Activated CD4-positive, alpha-beta T cell treated with anti-CD3 and anti-CD28 coated beads, Interleukin-2, amount 50 U/mL, for 1 hour (primary cell): ENCODE measurements around the gene COP1.
"Not testable (repeated sequence)": the region's sequence is repeated elsewhere in the genome, so short reads cannot be mapped to it uniquely, and the experiment has no call there.

ENCODE experiments used
- DNase-seq: peaks from one replicate; pipeline ENCODE4 v3.0.0-alpha.2; 2020

Gene COP1

GRCh38 chr1:176029609-176030008 lies 177.5 kb downstream of the COP1 start:
- DNase-seq = no peak

DNA sequence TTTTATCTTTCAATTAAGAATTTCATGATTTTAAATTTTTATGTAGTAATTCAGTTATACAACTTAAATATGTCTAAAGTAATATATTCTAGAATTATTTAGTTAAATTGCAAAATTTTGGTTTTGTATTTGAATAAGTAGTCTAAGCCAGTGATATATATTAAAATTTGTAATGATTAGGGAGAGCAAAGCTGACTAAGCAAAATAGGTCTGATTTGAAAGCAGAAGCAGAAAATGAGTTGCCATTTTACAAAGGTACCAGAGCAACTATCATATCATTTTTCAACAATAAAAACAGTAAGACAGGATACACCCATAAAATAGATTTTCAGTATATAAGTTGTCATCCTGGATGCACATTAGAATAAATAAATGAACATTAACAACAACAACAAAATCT lies 177.9 kb downstream of the COP1 start:
- DNase-seq = no peak

DNA sequence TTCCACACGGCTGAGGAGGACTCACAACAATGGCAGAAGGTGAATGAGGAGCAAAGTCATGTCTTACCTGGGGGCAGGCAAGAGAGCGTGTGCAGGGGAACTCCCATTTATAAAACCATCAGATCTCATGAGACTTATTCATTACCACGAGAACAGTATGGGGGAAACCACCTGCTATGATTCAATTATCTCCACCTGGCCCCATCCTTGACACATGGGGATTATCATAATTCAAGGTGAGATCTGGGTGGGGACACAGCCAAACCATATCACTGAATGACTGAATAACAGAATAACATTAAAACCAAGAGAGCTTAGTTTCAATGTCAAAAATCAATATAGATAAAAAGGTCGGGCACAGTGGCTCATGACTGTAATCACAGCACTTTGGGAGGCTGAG lies 179.2 kb downstream of the COP1 start:
- not testable (repeated sequence) for DNase-seq

DNA sequence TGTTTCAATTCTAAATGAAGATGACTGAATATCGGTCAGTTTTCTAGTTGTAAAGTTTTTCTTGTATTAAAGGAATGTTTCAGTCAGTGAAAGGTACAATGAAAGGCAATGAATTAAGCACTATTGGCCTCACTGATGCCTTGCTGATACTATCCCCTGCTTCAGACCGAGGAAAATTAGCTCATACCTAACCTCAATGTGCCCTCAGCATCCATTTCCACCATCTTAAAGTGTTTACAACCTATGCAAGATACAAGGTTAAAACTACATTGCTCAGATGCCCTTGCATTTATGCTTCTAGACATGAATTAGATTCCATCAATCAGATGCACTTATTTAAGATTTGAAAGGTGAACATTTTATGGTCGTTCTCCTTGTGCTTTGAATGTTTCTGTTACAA lies 184.5 kb downstream of the COP1 start:
- no peak for DNase-seq

- no peak for DNase-seq
Measured at GRCh38 chr1:176017722-176018121, 189.4 kb downstream of the COP1 start.

DNA sequence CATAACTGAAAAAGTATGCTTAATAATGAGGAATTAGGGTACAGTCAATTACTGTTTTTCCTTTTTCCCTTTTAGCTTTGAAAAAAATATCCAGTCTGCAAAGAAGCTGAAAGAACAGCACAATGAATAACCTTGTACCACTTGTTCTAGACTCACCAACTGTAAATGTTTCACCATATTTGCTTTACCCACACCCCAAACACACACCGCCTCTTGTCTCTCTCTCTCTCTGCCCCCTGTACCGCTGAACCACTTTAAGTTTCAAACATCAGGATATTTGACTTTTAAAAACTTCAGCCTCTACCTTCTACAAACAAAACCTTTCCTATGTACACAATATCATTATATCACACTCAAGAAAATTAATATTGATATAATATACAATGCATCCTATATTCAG lies 197.1 kb downstream of the COP1 start:
- no peak for DNase-seq

- DNase-seq = not testable (repeated sequence)
Measured at GRCh38 chr1:176007756-176008389, 199.2 kb downstream of the COP1 start.

DNA sequence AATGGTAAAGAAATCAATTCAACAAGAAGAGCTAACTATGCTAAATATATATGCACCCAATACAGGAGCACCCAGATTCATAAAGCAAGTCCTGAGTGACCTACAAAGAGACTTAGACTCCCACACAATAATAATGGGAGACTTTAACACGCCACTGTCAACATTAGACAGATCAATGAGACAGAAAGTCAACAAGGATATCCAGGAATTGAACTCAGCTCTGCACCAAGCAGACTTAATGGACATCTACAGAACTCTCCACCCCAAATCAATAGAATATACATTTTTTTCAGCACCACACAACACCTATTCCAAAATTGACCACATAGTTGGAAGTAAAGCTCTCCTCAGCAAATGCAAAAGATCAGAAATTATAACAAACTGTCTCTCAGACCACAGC lies 212.4 kb downstream of the COP1 start:
- DNase-seq = not testable (repeated sequence)

DNA sequence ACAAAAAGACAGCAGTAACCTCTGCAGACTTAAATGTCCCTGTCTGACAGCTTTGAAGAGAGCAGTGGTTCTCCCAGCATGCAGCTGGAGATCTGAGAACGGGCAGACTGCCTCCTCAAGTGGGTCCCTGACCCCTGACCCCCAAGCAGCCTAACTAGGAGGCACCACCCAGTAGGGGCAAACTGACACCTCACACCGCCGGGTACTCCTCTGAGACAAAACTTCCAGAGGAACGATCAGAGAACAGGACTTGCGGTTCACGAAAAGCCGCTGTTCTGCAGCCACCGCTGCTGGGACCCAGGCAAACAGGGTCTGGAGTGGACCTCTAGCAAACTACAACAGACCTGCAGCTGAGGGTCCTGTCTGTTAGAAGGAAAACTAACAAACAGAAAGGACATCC lies 214.3 kb downstream of the COP1 start:
- not testable (repeated sequence) for DNase-seq

DNA sequence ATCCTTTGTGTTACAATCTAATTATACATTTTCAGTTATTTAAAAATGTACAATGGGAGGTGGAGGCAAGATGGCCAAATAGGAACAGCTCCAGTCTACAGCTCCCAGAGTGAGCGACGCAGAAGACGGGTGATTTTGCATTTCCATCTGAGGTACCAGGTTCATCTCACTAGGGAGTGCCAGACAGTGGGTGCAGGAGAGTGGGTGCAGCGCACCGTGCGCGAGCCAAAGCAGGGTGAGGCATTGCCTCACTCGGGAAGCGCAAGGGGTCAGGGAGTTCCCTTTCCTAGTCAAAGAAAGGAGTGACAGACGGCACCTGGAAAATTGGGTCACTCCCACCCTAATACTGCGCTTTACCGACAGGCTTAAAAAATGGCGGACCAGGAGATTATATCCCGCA lies 214.9 kb downstream of the COP1 start:
- not testable (repeated sequence) for DNase-seq

GRCh38 chr1:175984813-175985212 lies 222.3 kb downstream of the COP1 start:
- DNase-seq = no peak

DNA sequence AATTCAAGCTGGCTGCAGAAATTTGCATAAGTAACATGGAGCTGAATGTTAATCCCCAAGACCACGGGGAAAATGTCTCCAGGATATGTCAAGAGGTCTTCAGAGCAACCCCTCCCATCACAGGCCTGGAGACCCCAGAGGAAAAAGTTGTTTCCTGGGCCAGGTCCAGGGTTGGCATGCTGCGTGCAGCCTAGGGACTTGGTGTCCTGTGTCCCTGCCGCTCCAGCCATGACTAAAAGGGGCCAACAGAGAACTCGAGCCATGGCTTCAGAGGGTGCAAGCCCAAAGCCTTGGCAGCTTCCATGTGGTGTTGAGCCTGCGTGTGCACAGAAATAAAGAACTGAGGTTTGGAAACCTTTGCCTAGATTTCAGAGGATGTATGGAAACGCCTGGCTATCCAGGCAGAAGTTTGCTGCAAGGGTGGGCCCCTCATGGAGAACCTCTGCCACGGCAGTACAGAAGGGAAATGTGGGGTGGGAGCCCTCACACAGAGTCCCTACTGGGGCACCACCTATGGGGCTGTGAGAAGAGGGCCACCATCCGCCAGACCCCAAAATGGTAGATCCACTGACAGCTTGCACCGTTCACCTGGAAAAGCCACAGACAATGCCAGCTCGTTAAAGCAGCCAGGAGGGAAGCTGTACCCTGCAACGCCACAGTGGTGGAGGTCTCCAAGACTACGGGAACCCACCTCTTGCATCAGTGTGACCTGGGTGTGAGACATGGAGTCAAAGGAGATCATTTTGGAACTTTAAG lies 222.9 kb downstream of the COP1 start:
- DNase-seq = no peak

DNA sequence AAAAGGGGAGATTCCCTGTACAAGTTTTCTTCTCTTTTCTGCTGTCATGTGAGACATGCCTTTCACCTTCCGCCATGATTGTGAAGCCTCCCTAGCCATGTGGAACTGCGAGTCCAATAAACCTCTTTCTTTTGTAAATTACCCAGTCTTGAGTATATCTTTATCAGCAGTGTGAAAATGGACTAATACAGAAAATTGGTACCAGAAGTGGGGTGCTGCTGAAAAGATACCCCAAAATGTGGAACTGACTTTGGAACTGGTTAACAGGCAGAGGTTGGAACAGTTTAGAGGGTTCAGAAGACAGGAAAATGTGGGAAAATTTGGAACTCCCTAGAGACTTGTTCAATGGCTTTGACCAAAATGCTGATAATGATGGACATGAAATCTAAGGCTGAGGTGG lies 223.7 kb downstream of the COP1 start:
- not testable (repeated sequence) for DNase-seq

DNA sequence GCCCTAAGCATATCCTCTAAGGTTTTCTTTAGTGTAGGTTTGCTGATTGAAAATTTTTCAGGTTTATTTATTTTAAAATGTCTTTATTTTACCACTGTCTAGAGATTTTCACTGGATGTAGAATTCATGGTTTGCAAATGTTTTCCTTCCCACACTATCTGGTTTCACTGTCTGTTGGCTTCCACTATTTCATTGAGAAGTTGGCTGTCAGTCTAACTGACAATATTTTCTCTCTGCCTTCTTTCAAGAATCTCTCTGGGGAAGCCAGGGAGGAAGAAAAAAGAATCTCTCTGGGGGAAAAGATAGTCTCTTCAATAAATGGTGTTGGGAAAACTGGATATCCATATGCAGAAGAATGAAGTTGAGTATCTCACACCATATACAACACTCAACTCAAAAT lies 226.0 kb downstream of the COP1 start:
- DNase-seq = no peak

DNA sequence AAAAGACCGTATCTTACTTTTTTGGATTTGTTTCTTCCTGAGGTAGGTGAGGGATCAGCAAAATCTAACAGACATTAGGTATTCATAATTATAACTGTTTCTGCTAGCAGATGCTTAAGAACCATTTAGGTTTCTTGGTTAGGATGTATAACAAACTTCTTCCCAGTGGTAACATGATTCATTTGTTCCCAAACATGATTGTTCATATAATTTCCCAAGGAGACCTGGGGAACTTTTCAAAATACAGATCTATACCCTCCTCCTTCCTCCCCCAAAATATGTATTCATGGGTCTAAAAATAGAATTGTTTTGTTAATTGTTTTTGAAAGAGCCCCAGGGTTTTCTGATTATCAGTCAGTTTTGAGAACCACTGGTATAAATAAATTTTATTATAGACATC lies 228.2 kb downstream of the COP1 start:
- DNase-seq = no peak

- no peak for DNase-seq
Measured at GRCh38 chr1:175978476-175978875, 228.6 kb downstream of the COP1 start.

DNA sequence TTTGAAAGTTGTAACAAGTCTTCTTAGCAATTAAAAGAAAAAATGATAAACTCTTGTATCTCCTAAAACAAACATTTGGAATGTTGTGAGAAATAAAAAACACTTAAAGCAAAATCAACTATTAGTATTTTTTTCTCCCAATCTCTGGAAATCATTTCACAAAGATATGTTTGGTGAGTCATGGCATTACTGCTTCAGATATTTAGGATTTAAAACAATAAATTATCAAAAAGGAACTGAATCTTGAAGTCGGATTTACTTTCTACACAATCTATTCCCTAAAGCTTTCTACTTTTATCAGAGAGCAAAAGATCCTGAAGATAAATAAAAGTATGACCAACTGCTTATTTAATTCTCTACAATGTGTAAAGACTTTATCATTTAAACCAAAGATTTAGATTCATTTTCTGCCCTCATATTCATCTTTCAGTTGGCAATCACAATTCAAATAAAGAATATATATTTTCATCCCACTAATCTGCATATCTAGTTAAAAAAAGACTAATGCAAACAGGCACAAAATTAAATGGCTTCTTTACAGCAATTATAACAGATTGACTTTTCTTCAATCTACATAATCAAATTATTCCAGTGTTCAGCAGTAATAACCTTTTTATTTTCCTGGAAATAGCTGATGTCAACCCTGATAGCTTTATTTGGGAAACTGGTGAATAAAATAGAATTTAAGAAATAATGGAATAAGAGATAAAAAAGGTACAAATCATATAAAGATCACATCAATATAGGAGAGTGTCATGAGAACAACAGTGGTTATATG lies 230.0 kb downstream of the COP1 start:
- no peak for DNase-seq

- DNase-seq = no peak
Measured at GRCh38 chr1:175969231-175969630, 237.9 kb downstream of the COP1 start.

- DNase-seq = no peak
Measured at GRCh38 chr1:175968486-175969172, 238.5 kb downstream of the COP1 start.

- DNase-seq = no peak
Measured at GRCh38 chr1:175963740-175964139, 243.3 kb downstream of the COP1 start.

GRCh38 chr1:175960169-175960568 lies 246.9 kb downstream of the COP1 start:
- DNase-seq = no peak

- no peak for DNase-seq
Measured at GRCh38 chr1:175951627-175952026, 255.5 kb downstream of the COP1 start.

DNA sequence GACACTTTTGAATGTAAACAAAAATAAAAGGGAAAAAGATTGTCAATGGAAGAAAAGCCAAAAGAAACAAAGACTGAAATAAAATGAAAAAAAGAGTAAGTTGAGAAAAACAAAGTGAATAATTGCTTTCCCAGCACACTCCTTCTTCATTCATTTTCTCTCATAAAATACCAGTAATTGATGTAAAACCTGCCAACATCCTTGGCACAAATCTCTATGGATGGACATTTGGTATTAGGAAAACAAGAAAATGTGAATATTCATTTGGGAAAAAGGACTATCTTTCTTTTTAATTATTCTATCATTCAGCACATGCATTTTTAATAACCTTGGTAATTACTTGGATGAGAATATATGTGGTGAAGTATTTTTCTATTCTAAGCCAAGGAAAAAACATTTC lies 259.3 kb downstream of the COP1 start:
- DNase-seq = no peak
